HEK293 (cell line): ENCODE measurements around the gene JAKMIP1.

ENCODE experiments used
- CTCF ChIA-PET: fragments of 350-600 bp; formaldehyde crosslinking; extraction: SDS; loops from one replicate; lab custom pipeline; 2021; ENCODE audit warnings: antibody characterized with exemption; lab: Yijun Ruan, JAX
- POLR2A ChIA-PET: fragments of 300-600 bp; formaldehyde crosslinking; extraction: SDS; loops from one replicate; lab custom pipeline; 2020; ENCODE audit warnings: antibody characterized with exemption, inconsistent platforms; lab: Yijun Ruan, JAX
- H3K27ac ChIP-seq: fragments of 200-500 bp; sonication (Bioruptor generic); 2 replicates; pipeline ENCODE4 v1.5.1; 2014; ENCODE audit warnings: low read depth, low read length, control low read depth, inconsistent platforms; ENCODE audit errors: extremely low read depth
- H3K36me3 ChIP-seq, 2 experiments: fragments of 200-500 bp in 1 of 2; sonication (Bioruptor generic) in 1 of 2; 1 replicate in 1 of 2; 2 replicates in 1 of 2; pipeline ENCODE4 v1.5.1; 2014 to 2017; ENCODE audit warnings: inconsistent platforms in 2 of 2, low read length in 2 of 2; ENCODE audit not compliant: control insufficient read depth in 2 of 2, insufficient read depth in 1 of 2
- H3K4me1 ChIP-seq: fragments of 200-500 bp; sonication (Bioruptor generic); 2 replicates; pipeline ENCODE4 v1.5.1; 2014; ENCODE audit warnings: mild to moderate bottlenecking, low read length, inconsistent platforms; ENCODE audit not compliant: control insufficient read depth, insufficient read depth
- H3K4me3 ChIP-seq: 2 replicates; pipeline ENCODE4 v1.5.1; 2011; ENCODE audit warnings: low read depth, mild to moderate bottlenecking, control low read depth, low read length, moderate library complexity
- H3K9me3 ChIP-seq: fragments of 200-500 bp; sonication (Bioruptor generic); 2 replicates; pipeline ENCODE4 v1.5.1; 2014; ENCODE audit warnings: low read depth, low read length, inconsistent platforms; ENCODE audit not compliant: control insufficient read depth, insufficient read depth
- GFI1B ChIP-seq: fragments of 450-650 bp; formaldehyde crosslinking; IDR thresholded peaks from 2 replicates; pipeline ENCODE4 v1.5.1; 2016; ENCODE audit warnings: missing biosample characterization, missing genetic modification characterization
- HOXD13 ChIP-seq: sonication (generic); formaldehyde crosslinking; IDR thresholded peaks from 2 replicates; pipeline ENCODE4 v1.8.0; 2022; ENCODE audit warnings: missing genetic modification reagents, borderline replicate concordance
- KLF8 ChIP-seq: fragments of 450-650 bp; formaldehyde crosslinking; IDR thresholded peaks from 2 replicates; pipeline ENCODE4 v1.5.1; 2016; ENCODE audit warnings: missing biosample characterization, missing genetic modification characterization
- MYNN ChIP-seq: fragments of 450-650 bp; formaldehyde crosslinking; IDR thresholded peaks from 2 replicates; pipeline ENCODE4 v1.5.1; 2016; ENCODE audit warnings: missing biosample characterization, missing genetic modification characterization, borderline replicate concordance
- YY1 ChIP-seq: fragments of 450-650 bp; formaldehyde crosslinking; IDR thresholded peaks from 2 replicates; pipeline ENCODE4 v1.5.1; 2018; ENCODE audit warnings: missing biosample characterization, missing genetic modification characterization
- ZFP37 ChIP-seq: fragments of 450-650 bp; formaldehyde crosslinking; IDR thresholded peaks from 2 replicates; pipeline ENCODE4 v1.5.1; 2016; ENCODE audit warnings: missing biosample characterization, missing genetic modification characterization
- ZFP69B ChIP-seq: fragments of 450-650 bp; formaldehyde crosslinking; IDR thresholded peaks from 2 replicates; pipeline ENCODE4 v1.5.1; 2016; ENCODE audit warnings: missing biosample characterization, missing genetic modification characterization
- ZNF140 ChIP-seq: fragments of 450-650 bp; formaldehyde crosslinking; IDR thresholded peaks from 2 replicates; pipeline ENCODE4 v1.5.1; 2016; ENCODE audit warnings: missing biosample characterization, missing genetic modification characterization
- ZNF157 ChIP-seq: fragments of 450-650 bp; formaldehyde crosslinking; IDR thresholded peaks from 2 replicates; pipeline ENCODE4 v1.5.1; 2016; ENCODE audit warnings: missing biosample characterization, missing genetic modification characterization
- ZNF174 ChIP-seq: fragments of 450-650 bp; formaldehyde crosslinking; IDR thresholded peaks from 2 replicates; pipeline ENCODE4 v1.5.0; 2017; ENCODE audit warnings: missing biosample characterization, mild to moderate bottlenecking, missing genetic modification characterization
- ZNF23 ChIP-seq: fragments of 450-650 bp; formaldehyde crosslinking; IDR thresholded peaks from 2 replicates; pipeline ENCODE4 v1.5.1; 2016; ENCODE audit warnings: missing biosample characterization, missing genetic modification characterization, borderline replicate concordance
- ZNF423 ChIP-seq: fragments of 450-650 bp; formaldehyde crosslinking; IDR thresholded peaks from 2 replicates; pipeline ENCODE4 v1.5.1; 2016; ENCODE audit warnings: missing biosample characterization, missing genetic modification characterization
- ZNF514 ChIP-seq: fragments of 450-650 bp; formaldehyde crosslinking; IDR thresholded peaks from 2 replicates; pipeline ENCODE4 v1.5.1; 2016; ENCODE audit warnings: missing biosample characterization, missing genetic modification characterization
- ZNF521 ChIP-seq: fragments of 450-650 bp; formaldehyde crosslinking; IDR thresholded peaks from 2 replicates; pipeline ENCODE4 v1.5.1; 2017; ENCODE audit warnings: missing biosample characterization, mild to moderate bottlenecking, missing genetic modification characterization
- ZNF548 ChIP-seq: fragments of 450-650 bp; formaldehyde crosslinking; IDR thresholded peaks from 2 replicates; pipeline ENCODE4 v1.5.1; 2016; ENCODE audit warnings: missing biosample characterization, missing genetic modification characterization
- ZNF555 ChIP-seq: fragments of 450-650 bp; formaldehyde crosslinking; conservative IDR thresholded peaks from 2 replicates; pipeline ENCODE4 v1.5.1; 2017; ENCODE audit warnings: missing biosample characterization, mild to moderate bottlenecking, missing genetic modification characterization, inconsistent platforms
- ZNF654 ChIP-seq: fragments of 450-650 bp; formaldehyde crosslinking; IDR thresholded peaks from 2 replicates; pipeline ENCODE4 v1.5.1; 2016; ENCODE audit warnings: low read depth, missing biosample characterization, missing genetic modification characterization
- ZSCAN30 ChIP-seq: fragments of 450-650 bp; IDR thresholded peaks from 2 replicates; pipeline ENCODE4 v1.5.1; 2018; ENCODE audit warnings: missing biosample characterization, mild to moderate bottlenecking, missing genetic modification characterization, moderate library complexity
- TF ChIP-seq, protein P1 (sequence below): fragments of 450-650 bp; IDR thresholded peaks from 2 replicates; pipeline ENCODE4 v1.5.1; 2018; ENCODE audit warnings: missing biosample characterization, missing genetic modification characterization
- TF ChIP-seq, protein P2 (sequence below): fragments of 450-650 bp; formaldehyde crosslinking; IDR thresholded peaks from 2 replicates; pipeline ENCODE4; 2016; ENCODE audit warnings: missing biosample characterization, missing genetic modification characterization
- TF ChIP-seq, protein P3 (sequence below): fragments of 450-650 bp; formaldehyde crosslinking; IDR thresholded peaks from 2 replicates; pipeline ENCODE4 v1.5.1; 2017; ENCODE audit warnings: missing biosample characterization, missing genetic modification characterization
- TF ChIP-seq, protein P4 (sequence below): fragments of 450-650 bp; formaldehyde crosslinking; IDR thresholded peaks from 2 replicates; pipeline ENCODE4 v1.5.1; 2016; ENCODE audit warnings: missing biosample characterization, missing genetic modification characterization
- TF ChIP-seq, protein P5 (sequence below): fragments of 450-650 bp; formaldehyde crosslinking; IDR thresholded peaks from 2 replicates; pipeline ENCODE4 v1.5.1; 2016; ENCODE audit warnings: missing biosample characterization, missing genetic modification characterization, low read depth

JAKMIP1 gene

DNA sequence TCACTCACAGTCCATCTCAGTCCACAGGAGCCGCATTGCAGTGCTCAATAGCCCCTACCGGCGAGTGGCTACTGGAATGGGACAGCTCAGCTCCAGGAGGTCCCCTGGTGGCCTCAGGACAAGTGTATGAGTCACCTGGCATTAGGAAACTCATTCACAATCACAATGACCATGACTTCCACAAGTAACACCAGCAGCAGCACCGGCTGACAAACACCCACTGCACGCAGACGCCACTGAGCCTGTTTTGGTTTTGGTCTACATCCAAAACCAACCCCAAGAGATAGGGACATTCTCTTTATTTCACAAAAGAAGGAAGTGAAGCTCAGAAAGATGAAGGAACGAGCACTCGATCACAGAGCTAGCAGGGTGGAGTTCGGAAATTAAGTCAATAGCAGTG is 8.1 kb downstream of the JAKMIP1 start (continued):
- no peak for TF ChIP-seq MYNN (tag by site-specific recombination)
- TF ChIP-seq ZSCAN30 (tag by site-specific recombination), result no peak
- TF ChIP-seq ZNF157, result no peak

DNA sequence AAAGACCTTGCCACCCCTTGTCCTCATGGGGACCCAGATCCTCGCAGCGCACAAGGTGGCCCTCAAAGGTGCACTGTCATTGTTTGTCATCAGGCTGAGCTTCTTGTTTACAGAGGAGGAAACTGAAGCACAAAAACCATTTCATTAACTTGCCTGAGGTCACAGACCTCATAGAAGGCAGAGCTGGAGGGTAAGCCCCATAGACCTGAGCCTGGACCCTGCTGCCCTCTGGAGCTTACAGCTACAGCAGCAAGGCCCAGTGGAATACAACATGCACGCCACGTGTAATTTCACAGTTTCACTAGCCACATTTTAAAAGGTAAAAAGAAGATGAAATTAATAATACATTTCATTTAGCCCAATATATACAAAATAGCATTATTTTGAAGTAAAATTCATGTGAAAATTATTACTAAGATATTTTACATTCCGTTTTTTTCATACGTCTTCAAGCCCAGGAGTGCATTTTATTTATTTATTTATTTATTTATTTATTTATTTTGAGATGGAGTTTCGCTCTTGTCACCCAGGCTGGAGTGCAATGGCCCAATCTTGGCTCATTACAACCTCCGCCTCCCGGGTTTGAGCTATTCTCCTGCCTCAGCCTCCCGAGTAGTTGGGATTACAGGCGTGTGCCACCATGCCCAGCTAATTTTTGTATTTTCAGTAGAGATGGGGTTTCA is 8.8 kb downstream of the JAKMIP1 start:
- Histone ChIP-seq H3K4me1 (no peaks in the 10 kb centered on the region), H3K27ac (no peak overlapping the region), H3K9me3 (no peaks in the 10 kb centered on the region), H3K36me3 (no peaks in the 10 kb centered on the region), H3K4me3 (no peak overlapping the region)
- ChIA-PET CTCF (interaction anchor here (0.5 kb wide), 1 partner anchor 10 kb away, joined by 4 read pairs; no protein-coding TSS in a partner anchor), POLR2A (no interaction called here)
- TF ChIP-seq GFI1B (tag by site-specific recombination) (no peak), ZNF521 (tag by site-specific recombination) (no peak), ZNF174 (tag by site-specific recombination) (no peak), ZNF140 (tag by site-specific recombination) (0 out of 2 replicates have a peak, but pooled peaks have one; percentile 5), ZNF654 (tag by site-specific recombination) (peak; percentile 25; the same call in 1 of the 2 replicates), HOXD13 (no peak), ZFP37 (no peak), ZNF548 (tag by site-specific recombination) (no peak), ZNF555 (tag by site-specific recombination) (peak; percentile 43), ZNF514 (tag by site-specific recombination) (no peak), ZNF423 (tag by site-specific recombination) (no peak), YY1 (tag by site-specific recombination) (no peak), ZNF157 (no peak), KLF8 (no peak), ZFP69B (tag by site-specific recombination) (no peak), ZNF23 (tag by site-specific recombination) (no peak)
- TF ChIP-seq, protein P1, sequence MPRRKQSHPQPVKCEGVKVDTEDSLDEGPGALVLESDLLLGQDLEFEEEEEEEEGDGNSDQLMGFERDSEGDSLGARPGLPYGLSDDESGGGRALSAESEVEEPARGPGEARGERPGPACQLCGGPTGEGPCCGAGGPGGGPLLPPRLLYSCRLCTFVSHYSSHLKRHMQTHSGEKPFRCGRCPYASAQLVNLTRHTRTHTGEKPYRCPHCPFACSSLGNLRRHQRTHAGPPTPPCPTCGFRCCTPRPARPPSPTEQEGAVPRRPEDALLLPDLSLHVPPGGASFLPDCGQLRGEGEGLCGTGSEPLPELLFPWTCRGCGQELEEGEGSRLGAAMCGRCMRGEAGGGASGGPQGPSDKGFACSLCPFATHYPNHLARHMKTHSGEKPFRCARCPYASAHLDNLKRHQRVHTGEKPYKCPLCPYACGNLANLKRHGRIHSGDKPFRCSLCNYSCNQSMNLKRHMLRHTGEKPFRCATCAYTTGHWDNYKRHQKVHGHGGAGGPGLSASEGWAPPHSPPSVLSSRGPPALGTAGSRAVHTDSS (tag by site-specific recombination), result no peak
- TF ChIP-seq, protein P2, sequence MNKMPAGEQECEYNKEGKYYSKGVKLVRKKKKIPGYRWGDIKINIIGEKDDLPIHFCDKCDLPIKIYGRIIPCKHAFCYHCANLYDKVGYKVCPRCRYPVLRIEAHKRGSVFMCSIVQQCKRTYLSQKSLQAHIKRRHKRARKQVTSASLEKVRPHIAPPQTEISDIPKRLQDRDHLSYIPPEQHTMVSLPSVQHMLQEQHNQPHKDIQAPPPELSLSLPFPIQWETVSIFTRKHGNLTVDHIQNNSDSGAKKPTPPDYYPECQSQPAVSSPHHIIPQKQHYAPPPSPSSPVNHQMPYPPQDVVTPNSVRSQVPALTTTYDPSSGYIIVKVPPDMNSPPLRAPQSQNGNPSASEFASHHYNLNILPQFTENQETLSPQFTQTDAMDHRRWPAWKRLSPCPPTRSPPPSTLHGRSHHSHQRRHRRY (tag by site-specific recombination), result no peak
- TF ChIP-seq, protein P3, sequence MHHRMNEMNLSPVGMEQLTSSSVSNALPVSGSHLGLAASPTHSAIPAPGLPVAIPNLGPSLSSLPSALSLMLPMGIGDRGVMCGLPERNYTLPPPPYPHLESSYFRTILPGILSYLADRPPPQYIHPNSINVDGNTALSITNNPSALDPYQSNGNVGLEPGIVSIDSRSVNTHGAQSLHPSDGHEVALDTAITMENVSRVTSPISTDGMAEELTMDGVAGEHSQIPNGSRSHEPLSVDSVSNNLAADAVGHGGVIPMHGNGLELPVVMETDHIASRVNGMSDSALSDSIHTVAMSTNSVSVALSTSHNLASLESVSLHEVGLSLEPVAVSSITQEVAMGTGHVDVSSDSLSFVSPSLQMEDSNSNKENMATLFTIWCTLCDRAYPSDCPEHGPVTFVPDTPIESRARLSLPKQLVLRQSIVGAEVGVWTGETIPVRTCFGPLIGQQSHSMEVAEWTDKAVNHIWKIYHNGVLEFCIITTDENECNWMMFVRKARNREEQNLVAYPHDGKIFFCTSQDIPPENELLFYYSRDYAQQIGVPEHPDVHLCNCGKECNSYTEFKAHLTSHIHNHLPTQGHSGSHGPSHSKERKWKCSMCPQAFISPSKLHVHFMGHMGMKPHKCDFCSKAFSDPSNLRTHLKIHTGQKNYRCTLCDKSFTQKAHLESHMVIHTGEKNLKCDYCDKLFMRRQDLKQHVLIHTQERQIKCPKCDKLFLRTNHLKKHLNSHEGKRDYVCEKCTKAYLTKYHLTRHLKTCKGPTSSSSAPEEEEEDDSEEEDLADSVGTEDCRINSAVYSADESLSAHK (tag by site-specific recombination), result no peak
- TF ChIP-seq, protein P4, sequence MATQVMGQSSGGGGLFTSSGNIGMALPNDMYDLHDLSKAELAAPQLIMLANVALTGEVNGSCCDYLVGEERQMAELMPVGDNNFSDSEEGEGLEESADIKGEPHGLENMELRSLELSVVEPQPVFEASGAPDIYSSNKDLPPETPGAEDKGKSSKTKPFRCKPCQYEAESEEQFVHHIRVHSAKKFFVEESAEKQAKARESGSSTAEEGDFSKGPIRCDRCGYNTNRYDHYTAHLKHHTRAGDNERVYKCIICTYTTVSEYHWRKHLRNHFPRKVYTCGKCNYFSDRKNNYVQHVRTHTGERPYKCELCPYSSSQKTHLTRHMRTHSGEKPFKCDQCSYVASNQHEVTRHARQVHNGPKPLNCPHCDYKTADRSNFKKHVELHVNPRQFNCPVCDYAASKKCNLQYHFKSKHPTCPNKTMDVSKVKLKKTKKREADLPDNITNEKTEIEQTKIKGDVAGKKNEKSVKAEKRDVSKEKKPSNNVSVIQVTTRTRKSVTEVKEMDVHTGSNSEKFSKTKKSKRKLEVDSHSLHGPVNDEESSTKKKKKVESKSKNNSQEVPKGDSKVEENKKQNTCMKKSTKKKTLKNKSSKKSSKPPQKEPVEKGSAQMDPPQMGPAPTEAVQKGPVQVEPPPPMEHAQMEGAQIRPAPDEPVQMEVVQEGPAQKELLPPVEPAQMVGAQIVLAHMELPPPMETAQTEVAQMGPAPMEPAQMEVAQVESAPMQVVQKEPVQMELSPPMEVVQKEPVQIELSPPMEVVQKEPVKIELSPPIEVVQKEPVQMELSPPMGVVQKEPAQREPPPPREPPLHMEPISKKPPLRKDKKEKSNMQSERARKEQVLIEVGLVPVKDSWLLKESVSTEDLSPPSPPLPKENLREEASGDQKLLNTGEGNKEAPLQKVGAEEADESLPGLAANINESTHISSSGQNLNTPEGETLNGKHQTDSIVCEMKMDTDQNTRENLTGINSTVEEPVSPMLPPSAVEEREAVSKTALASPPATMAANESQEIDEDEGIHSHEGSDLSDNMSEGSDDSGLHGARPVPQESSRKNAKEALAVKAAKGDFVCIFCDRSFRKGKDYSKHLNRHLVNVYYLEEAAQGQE (tag by site-specific recombination), result peak; percentile 44; the same call in 1 of the 2 replicates
- TF ChIP-seq, protein P5, sequence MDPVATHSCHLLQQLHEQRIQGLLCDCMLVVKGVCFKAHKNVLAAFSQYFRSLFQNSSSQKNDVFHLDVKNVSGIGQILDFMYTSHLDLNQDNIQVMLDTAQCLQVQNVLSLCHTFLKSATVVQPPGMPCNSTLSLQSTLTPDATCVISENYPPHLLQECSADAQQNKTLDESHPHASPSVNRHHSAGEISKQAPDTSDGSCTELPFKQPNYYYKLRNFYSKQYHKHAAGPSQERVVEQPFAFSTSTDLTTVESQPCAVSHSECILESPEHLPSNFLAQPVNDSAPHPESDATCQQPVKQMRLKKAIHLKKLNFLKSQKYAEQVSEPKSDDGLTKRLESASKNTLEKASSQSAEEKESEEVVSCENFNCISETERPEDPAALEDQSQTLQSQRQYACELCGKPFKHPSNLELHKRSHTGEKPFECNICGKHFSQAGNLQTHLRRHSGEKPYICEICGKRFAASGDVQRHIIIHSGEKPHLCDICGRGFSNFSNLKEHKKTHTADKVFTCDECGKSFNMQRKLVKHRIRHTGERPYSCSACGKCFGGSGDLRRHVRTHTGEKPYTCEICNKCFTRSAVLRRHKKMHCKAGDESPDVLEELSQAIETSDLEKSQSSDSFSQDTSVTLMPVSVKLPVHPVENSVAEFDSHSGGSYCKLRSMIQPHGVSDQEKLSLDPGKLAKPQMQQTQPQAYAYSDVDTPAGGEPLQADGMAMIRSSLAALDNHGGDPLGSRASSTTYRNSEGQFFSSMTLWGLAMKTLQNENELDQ (tag by site-specific recombination), result no peak
